Activated CD4-positive, alpha-beta T cell treated with anti-CD3 and anti-CD28 coated beads, Interleukin-2, amount 50 U/mL, for 1 hour (primary cell): ENCODE data around the gene VPS13C.

Experiments used
- DNase-seq: peaks from one replicate; pipeline ENCODE4 v3.0.0-alpha.2; 2020

Gene VPS13C

DNA sequence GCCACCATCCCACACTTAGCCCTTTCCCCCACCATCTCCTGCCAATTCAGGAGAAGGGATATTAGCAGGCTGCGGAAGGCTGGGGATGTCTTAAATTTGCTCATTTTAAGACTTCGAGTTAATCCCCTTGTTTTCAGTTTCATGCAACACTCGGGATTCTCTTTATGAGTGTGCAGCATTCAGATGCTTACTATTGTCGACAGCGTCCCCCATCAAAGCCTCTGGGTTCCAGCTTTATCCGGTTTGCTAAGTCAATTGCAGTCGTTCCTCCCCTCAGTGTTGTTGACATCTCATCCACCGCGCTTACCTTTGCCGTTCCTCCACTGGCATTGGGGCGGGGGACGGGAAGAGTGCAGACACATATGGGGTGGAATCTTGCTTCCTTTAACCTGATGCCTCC lies 220.2 kb downstream of the VPS13C start:
- DNase-seq = no peak

DNA sequence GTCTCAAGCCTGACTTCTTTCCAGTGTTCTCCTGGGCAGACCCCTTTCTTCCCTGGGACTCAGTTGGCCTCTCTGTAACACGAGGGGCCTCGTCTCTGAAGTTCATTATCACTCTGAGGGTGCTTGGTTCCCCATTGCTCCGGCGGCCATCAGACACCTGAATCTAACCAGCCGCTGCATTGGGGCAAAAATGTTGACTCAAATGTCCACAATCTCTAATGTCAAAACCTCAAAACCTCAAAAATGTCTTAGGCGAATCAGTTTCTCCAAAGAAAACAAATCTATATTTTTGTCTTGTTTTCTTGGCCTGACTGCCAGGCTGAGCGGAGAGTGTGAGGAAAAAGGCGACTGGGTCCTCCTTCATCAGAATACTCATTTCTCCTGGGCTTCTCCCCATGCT lies 220.7 kb downstream of the VPS13C start:
- DNase-seq = no peak

DNA sequence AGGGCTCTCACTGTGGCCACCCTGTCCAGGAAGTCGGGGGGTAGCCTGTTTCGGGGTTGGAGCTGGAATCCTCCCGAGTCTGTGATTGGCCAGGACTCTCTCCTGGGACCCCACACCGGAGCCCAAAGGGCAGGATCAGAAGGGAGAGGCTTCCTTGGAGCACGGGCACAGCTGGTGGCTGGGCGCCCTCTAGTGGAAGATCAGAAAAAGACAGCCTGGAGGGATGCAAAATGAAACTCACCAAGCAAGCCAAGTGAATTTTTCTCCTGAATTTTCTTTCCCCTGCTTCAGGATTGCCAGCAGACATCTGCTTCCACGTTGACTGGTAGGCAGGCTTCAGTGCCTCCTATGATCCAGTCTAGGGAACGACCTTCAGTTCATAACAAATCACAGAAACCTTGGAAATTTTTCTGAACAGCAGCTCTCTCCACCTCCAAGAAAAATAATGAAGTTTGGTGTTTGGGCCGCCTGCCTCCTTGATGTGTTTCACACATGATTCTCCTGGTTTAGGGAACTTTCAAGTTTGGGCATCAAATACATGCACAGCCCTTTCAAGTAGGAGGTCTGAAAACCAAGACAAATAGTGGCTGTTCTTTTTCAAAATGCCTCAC lies 224.6 kb downstream of the VPS13C start:
- DNase-seq = peak; percentile 50

DNA sequence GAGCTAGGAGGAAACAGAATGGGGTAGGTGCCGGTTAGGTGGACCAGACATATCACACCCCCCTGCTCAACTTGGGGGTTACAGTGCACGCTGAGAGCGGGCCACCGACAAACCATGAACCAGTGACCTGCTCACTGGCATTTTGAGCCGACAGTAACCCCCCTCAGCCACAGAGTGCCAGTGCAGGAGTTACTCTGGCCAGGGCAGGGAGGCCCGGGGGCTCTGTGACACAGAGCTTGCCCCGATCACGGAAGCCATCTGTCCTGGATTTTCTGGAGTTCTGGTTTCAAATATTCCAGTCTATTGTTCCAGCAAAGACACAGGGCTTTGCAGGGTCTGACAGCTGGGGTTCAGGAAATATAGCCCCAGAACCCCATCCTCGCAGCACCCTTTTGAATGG lies 225.2 kb downstream of the VPS13C start:
- no peak for DNase-seq

DNA sequence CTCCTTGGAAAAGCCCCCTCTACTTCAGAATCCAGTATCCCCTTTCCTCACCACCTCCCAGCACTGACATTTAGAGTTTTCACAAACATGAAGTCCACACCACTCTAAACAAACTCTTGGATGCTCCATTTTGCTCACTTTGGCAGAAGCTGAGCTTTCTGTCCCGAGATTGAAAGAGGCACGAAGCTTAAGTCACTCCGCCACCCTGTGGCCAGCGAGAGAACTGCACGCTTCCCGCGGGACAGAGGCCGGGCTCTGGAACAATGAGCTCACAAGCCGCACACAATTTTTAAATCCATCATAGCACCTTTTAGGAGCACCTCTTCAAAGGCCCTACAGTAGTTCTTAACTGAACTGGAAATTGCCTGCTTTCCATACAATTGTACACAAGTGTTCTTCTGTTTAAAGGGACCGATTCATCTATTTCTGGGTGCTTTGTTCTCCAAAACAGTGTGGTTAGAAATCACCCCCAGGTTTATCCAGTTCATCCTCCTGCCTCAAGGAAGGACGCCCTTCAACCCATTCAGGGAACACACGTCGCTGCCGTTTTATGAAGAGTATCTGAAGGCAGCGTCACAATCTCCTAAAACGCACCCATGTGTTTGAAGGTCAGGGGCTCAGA lies 226.1 kb downstream of the VPS13C start:
- peak; percentile 72 for DNase-seq

DNA sequence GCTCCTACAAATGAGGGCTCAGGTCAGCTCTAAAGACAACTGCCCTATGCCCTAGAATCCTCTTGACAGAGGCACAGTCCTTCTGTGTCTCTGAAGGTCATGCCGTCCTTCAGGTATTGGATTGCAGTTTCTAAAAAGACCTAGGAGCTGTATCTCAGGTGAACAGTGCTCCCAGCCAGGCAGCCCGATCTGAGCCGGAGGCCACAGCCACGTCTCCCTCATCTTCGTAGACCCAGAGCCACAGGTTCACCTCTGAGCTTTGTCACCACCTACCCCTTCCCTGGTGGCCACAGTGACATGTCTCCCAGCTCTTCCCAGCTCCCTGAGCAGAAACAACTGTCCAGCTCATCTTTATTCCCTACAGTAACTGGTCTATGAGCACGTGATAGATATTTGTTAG lies 228.0 kb downstream of the VPS13C start:
- DNase-seq = no peak

DNA sequence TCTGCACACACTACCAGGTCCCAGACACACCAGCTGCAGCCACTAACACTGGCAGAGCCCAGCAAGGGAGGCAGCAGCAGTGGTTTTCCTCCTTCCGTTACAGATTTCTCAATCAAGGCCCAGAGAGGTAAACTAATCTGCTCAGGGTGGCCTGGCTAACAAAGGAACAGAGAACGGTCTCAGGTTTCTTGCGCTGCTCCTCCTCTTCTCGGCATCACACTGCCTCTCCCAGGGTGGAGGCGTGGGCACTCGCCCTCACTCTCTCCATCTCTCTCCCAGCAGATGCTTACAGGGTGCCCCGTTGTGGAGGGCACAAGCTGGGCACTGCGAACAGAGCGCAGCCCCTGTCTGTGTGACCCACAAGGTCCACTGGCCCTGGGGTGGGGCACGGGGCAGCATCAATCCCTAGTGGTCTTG lies 228.7 kb downstream of the VPS13C start:
- DNase-seq = no peak

DNA sequence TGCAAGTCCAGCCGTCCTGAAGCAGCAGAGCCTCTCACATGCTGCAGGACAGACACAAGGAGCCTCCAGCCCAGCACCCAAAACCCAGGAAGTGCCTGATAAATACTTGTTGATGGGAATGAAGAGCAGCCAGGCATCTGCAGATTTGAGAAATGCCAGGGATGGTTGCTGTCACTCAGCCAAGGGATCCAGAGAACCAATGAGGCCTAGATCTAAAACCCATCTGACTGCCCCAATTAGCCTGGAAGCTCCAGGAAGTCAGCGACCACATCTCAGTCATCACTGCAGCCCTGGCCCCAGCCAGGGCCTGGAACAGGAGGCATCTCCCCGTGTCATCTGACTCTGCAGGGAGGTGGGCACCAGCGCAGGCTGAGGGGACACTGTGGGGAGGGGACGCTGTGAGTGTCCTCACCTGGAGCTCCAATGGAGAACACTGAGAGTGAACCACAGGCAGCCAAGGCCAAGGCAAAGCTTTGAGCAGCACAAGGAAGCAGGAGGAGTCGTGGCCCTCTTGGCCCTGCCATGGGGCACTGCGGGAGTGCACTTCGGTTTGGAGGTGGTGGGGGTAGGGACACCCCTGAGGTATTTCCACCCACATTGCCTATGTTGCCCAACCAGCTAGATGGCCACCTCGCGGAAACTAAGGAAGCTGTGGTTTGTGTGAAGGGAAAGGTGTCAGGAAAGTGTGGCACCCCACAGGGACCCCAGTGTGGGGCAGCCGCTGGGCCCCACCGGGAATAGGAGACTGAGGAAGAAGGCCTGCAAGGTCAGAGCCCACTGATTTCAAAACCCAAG lies 229.5 kb downstream of the VPS13C start:
- no peak for DNase-seq

DNA sequence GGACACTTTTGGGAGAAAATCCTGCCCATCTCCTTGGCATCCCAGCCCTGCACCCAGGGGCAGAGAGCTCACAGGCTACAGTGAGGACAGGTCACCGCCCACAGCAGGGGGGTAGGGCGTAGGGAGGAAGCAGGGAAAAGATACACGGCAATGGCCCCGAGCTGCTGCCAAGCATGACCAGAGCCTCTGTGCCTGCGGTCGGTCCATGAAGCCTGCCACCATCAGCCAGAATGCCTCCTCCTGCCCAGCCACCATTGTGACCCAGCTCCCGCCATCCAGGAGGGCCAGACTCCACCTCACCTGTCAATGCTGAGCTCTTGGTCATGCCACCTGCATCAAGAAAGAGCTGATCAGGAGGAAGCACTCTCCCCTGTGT lies 230.7 kb downstream of the VPS13C start:
- DNase-seq = no peak

DNA sequence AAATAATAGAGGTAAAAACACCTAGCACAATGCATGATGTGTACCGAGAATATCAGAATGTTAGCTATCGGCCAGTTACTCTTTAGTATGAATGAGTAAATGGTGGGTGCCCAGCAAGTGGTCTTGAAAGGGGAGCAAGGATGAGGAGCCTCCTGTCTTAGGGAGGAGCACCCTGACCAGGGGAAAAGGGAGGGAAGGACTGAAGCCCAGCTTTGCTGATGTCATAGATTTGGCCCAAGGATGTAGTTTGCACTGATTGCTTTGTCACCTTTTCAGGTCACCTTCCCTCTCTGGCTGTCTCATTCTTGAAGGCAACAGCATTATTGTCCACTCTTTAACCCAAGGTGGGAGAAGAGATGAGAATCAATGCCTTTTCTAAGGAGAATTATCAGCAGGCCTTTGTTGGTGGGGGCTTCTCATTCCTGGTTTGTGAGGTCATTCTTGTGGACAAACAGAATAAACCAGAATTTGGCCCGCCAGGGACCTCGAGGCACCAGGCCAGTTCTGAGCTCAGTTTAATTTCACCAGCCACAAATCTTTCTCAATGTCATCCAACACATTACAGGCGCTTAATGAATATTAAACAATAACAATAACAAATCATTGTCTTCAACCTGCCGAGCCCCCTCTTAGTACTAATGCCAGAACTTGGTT lies 231.3 kb downstream of the VPS13C start:
- no peak for DNase-seq

DNA sequence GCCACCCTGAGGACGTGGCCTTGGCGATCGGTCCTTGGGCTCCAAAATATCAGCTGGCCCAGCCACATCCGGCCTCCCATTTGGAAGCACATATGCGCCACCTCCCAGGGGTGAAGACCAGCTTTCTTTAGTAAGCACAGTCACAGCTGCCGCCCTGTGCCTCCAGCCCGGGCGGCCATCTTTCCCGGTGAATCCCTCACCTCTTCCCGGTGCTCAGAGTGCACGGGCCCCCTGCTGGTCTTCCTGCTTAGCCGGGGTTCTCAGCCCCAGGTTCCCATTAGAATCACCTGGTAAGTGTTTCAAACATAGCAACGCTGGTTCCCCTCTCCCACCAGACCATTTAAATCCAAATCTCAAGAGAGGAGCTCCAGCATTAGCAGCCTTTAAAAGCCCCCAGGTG lies 232.2 kb downstream of the VPS13C start:
- no peak for DNase-seq

DNA sequence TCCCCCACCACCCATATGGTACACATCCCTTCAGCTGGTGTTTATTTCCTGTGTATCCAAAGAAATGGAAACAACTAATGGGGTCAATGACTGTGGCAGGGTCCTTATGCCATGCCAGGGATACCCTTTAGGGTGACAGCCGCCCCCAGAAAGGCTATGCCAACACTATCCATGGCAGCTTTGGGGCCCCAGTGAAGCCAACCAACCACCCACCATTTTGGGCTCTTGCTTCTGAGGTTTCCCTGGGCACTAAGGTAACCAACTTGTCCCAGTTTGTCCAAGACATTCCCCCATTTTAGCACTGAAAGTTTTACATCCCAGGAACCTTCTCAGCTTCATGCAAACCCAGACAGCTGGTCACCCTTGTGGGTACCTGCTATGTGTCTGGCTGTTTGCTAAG lies 233.1 kb downstream of the VPS13C start:
- no peak for DNase-seq

DNA sequence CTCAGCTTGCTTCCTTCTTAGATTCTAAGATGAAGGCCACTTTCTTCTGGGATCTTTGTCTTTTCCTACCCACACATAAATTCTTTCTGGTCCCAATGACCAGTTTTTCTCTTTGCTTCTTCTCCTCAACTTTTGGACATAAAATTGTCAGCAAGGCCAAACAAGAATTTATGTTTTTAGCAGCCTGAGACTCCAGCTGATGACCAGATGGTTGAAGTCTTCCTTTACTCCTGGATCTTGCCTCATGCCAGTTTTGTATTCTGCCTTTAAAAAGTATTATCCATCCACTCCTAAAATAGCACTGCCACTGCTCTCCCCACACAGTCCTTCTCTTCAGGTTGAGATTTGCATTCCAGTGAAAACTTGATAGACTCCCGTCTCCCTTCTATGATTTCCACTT lies 236.0 kb downstream of the VPS13C start:
- no peak for DNase-seq

DNA sequence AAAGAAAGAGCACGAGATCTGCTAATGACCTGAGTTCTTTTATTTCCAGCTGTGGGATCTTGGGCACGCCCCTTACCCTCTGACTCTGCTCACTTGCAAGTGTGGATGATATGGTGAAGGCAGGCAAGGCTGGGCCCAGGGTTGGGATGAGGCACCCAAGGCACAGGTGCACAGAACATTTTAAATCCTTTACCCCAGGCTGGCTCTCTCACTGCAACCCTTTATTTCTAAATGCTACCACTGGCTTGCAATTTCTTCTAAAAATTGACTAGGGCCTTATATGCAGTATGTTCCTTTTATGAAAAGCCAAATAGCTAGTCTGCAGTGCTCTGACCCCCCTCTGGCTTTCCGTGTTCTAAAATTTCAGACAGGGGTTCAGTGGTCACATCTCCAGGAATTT lies 237.7 kb downstream of the VPS13C start:
- no peak for DNase-seq

DNA sequence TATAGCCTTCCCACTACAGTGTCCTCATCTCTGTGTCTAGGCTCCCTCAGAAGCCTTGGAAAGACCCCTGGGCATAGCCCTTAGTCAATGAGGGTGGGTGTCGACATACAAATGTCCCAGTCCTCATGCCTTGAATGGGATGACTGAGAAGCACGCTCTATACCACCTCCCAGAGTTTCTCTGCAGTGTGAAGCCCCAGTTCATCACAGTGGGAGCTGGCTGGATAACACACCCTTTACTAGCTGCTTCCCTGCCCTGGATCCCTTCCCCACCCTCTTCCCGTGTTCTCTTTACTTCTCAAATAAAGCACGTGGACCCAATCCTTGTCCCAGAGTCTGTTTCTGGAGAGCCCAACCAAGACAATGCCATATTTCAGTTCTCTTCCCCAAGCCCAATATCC lies 239.3 kb downstream of the VPS13C start:
- no peak for DNase-seq

DNA sequence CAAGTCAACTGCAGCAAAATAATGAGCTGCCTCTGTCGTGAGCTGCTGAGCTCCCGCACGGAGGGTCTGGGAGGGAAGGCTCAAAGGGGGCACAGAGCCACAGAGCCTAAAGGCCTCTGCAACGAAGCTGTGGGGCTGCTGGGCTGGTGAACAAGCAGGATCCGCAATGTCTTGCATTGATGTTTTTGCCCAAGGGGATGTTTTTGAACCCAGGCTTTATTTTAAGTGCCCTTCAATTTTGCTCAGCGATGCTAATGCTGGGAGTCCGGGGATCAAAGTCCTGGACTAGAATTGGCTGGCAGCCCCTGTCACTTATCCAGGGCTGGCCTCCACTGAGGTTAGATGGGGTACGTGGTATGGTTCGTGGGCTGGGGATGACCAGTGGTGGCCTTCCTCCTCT lies 240.0 kb downstream of the VPS13C start:
- no peak for DNase-seq

DNA sequence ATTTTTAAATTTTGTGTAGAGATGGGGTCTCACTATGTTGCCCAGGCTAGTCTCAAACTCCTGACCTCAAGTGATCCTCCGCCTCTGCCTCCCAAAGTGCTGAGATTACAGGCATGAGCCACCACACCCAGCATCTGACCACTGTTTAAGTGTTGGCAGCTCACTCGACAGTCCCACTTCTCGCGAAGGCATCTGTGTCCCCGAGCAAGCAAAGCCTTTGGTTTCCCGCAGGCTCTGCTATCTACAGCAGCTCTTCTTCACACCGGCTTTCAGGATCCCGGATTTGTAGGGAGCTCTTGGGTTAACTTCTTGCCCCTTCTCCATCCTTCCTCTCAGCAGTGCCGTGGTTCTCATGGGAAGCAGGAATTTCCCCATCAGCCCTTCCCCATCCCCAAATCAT lies 240.9 kb downstream of the VPS13C start:
- no peak for DNase-seq

DNA sequence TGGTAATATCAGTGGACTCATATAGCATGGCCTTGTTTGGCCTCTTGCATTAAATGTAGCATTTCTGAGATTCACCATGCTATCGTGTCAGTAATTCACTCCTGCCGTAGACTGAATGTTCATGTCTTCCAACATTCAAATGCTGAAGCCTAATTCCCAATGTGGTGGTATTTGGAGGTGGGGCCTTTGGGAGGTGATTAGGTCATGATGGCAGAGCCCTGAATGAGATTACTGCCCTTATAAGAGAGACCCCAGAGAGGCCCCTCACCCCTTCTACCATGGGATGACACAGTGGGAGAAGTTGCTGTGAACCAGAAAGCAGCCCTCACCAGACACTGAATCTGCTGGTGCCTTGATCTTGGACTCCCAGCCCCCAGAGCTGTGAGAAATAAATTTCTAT lies 241.4 kb downstream of the VPS13C start:
- DNase-seq = no peak

DNA sequence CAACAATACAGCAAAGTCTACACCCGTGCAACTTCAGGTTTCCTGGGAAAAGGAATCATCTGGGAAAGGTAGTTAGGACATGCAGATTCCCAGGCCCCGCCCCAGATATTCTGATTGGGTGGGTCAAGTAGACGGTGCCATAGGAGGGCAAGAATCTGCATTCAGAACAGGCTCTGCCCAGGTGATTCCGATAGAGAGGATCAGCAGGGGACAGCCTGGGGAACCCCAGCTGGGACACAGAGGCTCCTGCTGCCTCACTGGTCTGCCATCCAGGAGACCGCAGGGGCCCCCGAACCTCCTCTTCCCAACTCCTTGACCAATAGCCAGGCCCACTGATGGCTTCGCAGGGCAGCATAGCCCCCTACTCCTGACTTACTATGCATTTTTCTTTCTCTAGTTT lies 243.4 kb downstream of the VPS13C start:
- no peak for DNase-seq

DNA sequence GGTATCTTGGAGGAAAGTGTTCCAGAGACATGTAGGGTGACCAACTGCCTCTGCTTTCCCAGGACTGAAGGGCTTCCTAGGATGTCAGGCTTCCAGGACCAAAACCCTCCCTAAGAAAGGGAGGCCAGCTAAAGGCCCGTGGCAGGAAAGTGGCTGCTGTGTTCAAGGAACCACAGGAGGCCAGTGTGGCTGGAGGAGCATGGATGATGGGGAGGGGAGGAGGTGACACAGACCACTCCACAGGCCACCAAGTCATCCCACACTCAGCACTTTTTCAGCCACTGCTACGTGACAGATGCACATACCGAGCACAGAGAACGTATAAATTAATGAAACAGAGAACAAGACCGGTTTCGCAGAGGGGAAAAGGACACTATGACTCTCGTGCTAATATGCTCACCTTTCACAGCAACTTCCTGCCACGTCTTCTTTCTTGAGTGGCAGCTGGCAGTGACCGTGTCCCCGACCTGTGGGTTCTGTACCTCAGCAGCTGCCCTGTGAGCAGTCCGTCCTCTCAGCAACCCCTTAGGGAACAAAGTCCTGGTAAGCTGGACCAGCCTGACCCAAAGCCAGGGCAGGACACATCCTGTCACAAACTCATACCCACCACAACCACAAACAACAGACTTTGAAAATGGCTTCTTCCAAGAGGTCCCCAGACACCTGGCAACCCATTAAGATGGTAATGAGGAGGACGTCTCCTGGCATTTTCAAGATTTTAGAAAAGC lies 244.7 kb downstream of the VPS13C start:
- no peak for DNase-seq

DNA sequence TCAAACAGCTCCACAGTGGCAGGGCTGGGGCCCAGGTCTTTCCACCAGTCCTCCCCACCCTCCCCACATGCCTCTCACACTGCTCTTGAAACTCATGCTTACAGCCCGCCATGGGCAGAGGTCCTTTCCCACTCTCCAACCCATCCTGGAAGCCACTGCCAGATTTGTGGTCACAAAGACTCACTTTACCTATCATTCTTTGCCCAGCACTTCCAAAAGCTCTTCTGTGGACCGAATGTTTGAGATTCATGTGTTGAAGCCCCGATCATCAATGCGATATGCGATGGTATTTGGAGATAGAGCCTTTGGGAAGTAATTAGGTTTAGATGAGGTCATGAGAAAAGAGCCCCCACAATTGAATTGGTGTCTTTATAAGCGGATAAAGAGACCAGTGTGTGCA lies 247.8 kb downstream of the VPS13C start:
- no peak for DNase-seq

DNA sequence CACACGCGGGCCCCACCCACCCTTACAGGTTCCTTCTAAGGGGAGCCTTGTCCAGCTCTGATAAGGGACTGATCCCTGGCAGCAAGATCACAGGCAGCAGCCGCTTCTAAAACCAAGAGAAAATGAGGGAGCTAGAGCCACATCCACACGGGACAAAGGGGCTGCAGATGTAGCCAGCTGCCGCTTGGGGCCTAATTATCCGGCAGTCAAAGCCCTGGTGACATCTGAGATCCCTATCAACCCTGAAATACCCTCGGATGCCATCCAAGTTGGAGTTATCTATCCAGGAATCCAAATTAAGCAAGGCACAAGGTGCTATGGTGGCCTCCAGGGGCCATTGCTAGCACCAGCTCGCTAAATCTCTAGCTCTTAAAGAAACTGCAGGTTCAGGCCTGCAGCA lies 248.3 kb downstream of the VPS13C start:
- no peak for DNase-seq

DNA sequence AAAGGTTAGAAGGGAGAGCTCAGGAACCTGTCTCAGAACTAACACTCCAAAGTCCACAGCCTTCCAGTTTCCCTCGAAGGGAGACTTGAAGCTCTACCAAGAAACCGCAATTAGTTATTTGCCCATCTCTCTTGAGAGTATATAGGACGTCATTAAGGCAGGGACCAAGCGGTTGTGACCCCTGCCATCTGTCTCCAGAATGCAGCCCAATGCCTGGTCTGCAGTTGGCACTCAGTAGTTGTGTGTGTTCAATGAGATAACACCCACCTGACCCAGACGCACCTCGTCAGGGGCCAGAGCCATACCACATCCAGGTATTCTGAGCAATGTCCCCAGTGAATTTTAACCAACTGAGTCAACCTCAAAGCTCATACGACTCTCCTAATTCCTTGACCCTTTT lies 251.0 kb downstream of the VPS13C start:
- no peak for DNase-seq
